ENCODE measurements around the gene ARNT2. TPM values are rescaled to one million over a fixed set of nuclear protein-coding genes. Genes with fewer than 3 reads are reported as not detected.

Gene ARNT2
- total and polyA plus RNA-seq, 2 experiments from 2014 or later: 4.6 to 11.6 TPM

- Histone ChIP-seq H3K27me3 (ENCODE audit: insufficient read depth) (no peaks in the 10 kb centered on the region), H3F3A (replicated peaks; ENCODE audit: low read depth) (no peaks in the 10 kb centered on the region), H3K79me2 (replicated peaks; ENCODE audit: insufficient read depth) (no peaks in the 10 kb centered on the region), H3K4me2 (no peak overlapping the region), H2AFZ (no peak overlapping the region), H3K27ac (ENCODE audit: low read depth) (no peak overlapping the region), H3K4me3 (no peak overlapping the region), H3K4me1 (ENCODE audit: insufficient read depth) (peaks cover 3% of the 10 kb centered on the region; the same call in 1 of the 2 replicates), H3K9me2 (ENCODE audit: insufficient read depth) (0 out of 2 replicates have a peak, but pooled peaks cover 3% of the 10 kb centered on the region), H4K20me1 (replicated peaks; ENCODE audit: insufficient read depth) (no peaks in the 10 kb centered on the region), H3K36me3 (ENCODE audit: insufficient read depth) (no peaks in the 10 kb centered on the region)
- TF ChIP-seq ZNF114 (CRISPR knock-in tag; IDR thresholded peaks at IDR 0.05): no peak
- TF ChIP-seq EZH2phosphoT487 (IDR thresholded peaks at IDR 0.05; ENCODE audit: unreplicated experiment): no peak
- no peak for TF ChIP-seq EZH2 (IDR thresholded peaks at IDR 0.05; ENCODE audit: low read depth, unreplicated experiment)
- Mint-ChIP-seq H3K36me3 (ENCODE audit: low read depth) (no peaks in the 10 kb centered on the region), H3K4me3 (no peak overlapping the region), H3K9me3 (no peaks in the 10 kb centered on the region), H3K27me3 (ENCODE audit: insufficient read depth, low read depth, poor library complexity) (no peaks in the 10 kb centered on the region), H3K4me1 (peaks cover 13% of the 10 kb centered on the region), H3K27ac (no peak overlapping the region)
- ATAC-seq (peak; percentile 65), DNase-seq (ENCODE audit: low spot score) (no peak)
These were observed 41.3 kb downstream of the ARNT2 start for GRCh38 chr15:80445300-80446041.

- H3K27ac ChIP-seq (ENCODE audit: low read depth): no peak overlapping the region
- H3K27ac Mint-ChIP-seq: no peak overlapping the region
- H3K4me3 ChIP-seq: no peak overlapping the region
- H3K27me3 Mint-ChIP-seq (ENCODE audit: insufficient read depth, low read depth, poor library complexity): no peaks in the 10 kb centered on the region
- peaks cover 19% of the 10 kb centered on the region for H3K4me1 Mint-ChIP-seq
- no peaks in the 10 kb centered on the region for H3K36me3 ChIP-seq (ENCODE audit: insufficient read depth)
- DNase-seq (ENCODE audit: low spot score): no peak
- H3K4me3 Mint-ChIP-seq: no peak overlapping the region
- H3K36me3 Mint-ChIP-seq (ENCODE audit: low read depth): 0 out of 3 replicates have a peak, but pooled peaks cover 7% of the 10 kb centered on the region
- no peaks in the 10 kb centered on the region for H3K27me3 ChIP-seq (ENCODE audit: insufficient read depth)
- H3K9me2 ChIP-seq (ENCODE audit: insufficient read depth): peaks cover 11% of the 10 kb centered on the region
- ATAC-seq: no peak
- no peak overlapping the region for H2AFZ ChIP-seq
- TF ChIP-seq JUNB (IDR thresholded peaks at IDR 0.05; ENCODE audit: unreplicated experiment) (no peak), NANOG (IDR thresholded peaks at IDR 0.05; ENCODE audit: borderline replicate concordance) (no peak), ZNF114 (CRISPR knock-in tag; IDR thresholded peaks at IDR 0.05) (no peak), CREB1 (CRISPR knock-in tag; IDR thresholded peaks at IDR 0.05; ENCODE audit: low read depth) (no peak), EZH2phosphoT487 (IDR thresholded peaks at IDR 0.05; ENCODE audit: unreplicated experiment) (no peak), STAT1 (IDR thresholded peaks at IDR 0.05; ENCODE audit: unreplicated experiment) (no peak), REST (IDR thresholded peaks at IDR 0.05; ENCODE audit: unreplicated experiment) (no peak)
- H3K4me1 ChIP-seq (ENCODE audit: insufficient read depth): peaks cover 15% of the 10 kb centered on the region
- H3K4me2 ChIP-seq: no peak overlapping the region
- no peaks in the 10 kb centered on the region for H3K9me3 Mint-ChIP-seq
- no peaks in the 10 kb centered on the region for H3K79me2 ChIP-seq (replicated peaks; ENCODE audit: insufficient read depth)
- no peaks in the 10 kb centered on the region for H4K20me1 ChIP-seq (replicated peaks; ENCODE audit: insufficient read depth)
- no peaks in the 10 kb centered on the region for H3F3A ChIP-seq (replicated peaks; ENCODE audit: low read depth)
These were observed 42.9 kb downstream of the ARNT2 start for GRCh38 chr15:80447077-80447476.
